Hepatic stellate cell (primary cell): Measurements from ENCODE around the gene DDIAS.
"Not testable (repeated sequence)": the region's sequence is repeated elsewhere in the genome, so short reads cannot be mapped to it uniquely, and the experiment has no call there.

ENCODE experiments used
- DNase-seq: peaks from one replicate; pipeline ENCODE4 v3.0.0; 2011; ENCODE audit warnings: low spot score

Gene DDIAS

GRCh38 chr11:82889133-82890001 is 12.2 kb upstream of the DDIAS start:
- no peak for DNase-seq

DNA sequence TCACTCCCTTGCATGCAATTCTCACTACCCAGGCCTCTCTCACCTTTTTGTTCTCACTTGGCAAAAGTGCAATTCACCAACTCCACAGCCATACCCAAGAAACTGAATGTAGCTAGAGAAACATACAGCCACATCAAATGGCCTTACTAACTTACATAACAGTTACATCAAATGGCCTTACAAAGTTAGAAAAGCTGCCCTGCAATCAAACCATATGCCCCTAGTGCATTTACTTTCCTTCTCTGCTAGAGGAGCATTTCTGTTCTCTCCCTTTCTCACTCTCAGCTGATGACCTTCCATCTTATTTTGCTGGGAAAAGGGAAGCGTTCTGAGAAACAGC is 11.6 kb upstream of the DDIAS start:
- DNase-seq: no peak

GRCh38 chr11:82890936-82891335 is 10.6 kb upstream of the DDIAS start:
- no peak for DNase-seq

- DNase-seq: no peak
Observed at GRCh38 chr11:82892611-82893169, 8.8 kb upstream of the DDIAS start.

DNA sequence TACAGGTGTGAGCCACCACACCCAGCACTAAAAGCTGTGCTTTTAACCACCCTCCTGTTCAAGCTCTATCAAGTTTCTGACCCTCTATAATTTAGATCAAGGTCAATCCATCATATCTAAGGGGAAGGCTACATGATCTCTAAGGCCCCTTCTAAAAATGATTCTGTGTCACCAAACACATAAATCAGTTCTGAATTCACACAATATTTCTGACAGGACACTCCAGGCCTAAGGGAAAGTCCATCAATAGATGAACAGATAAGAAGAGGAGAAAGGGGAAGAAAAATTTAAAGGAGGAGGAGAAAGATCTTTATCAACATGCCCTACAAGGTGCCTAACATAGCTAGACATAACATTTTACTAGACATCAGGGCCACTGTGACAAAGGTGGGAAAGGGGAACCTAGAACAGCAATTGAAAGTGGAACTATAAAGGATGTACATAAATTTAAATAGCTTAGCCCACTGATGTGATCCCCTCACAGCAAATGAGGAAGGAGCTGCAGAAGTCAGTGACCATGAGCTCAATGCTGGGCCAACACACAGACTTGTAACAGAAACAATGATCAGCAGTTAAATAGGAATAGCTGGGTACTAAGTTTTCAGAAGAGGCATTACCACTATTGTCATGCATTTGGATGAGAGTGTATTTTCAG is 6.0 kb upstream of the DDIAS start:
- no peak for DNase-seq

DNA sequence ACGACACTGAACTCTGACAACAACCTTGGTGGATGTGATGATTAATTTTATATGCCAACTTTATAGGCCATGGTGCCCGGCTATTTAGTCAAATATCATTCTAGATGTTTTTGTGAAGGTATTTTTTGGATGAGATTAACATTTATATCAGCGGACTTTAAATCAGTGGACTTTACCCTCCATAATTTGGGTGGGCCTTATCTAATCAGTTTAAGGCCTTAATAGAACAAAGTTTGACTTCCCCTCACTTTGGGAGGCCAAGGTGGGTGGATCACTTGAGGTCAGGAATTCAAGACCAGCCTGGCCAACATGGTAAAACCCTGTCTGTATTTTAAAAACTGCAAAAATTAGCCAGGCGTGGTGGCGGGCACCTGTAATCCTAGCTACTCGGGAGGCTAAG is 5.4 kb upstream of the DDIAS start:
- no peak for DNase-seq

DNA sequence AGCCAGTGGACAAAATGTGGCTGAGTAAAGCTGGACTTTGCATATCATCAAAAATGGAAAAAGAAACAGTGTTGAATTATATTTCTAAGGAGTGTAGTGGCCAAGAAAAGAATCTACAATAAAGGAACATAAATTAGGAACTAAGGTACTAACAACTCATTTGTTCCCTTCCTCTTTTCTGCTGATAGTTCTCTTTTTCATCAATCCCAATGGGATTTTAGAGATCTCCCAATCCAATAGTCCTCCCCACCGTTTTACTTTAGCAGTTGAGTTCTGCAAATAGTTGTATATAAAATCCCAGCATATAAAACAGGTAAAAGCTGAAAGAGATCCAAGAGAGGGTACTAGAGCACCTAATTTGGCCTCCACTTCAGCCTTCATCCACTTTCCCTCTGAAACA is 3.3 kb upstream of the DDIAS start:
- no peak for DNase-seq

GRCh38 chr11:82899186-82899820 is 2.2 kb upstream of the DDIAS start:
- no peak for DNase-seq

GRCh38 chr11:82899957-82900276 is 1.6 kb upstream of the DDIAS start:
- no peak for DNase-seq

- peak; percentile 88 for DNase-seq
Observed at GRCh38 chr11:82900277-82901164, 1.0 kb upstream of the DDIAS start, which contains the start of gene PRCP. PRCP (minus strand) TSS chr11:82900430; CDS start chr11:82900402, 28 bp downstream.

GRCh38 chr11:82901922-82902485 is 468 bp downstream of the DDIAS start:
- no peak for DNase-seq

DNA sequence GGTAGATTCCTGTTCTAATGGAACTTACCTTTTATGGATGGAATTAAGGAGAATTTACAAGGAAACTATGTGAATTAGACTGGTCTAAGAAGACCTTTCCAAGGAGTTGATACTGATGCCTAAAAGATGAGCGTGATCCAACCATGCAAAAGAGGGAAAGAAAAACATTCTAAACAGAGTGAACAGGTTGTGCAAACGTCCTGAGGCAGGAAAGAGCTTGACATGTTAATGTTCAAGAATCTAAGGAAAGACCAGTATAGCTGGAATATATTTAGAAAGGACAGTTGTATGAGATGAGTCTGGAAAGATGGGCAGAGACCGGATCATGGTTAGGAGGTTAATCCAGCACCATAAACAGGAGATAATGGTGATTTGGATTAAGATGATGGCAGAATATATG is 1.3 kb downstream of the DDIAS start:
- no peak for DNase-seq

GRCh38 chr11:82903843-82904586 is 2.5 kb downstream of the DDIAS start:
- no peak for DNase-seq

DNA sequence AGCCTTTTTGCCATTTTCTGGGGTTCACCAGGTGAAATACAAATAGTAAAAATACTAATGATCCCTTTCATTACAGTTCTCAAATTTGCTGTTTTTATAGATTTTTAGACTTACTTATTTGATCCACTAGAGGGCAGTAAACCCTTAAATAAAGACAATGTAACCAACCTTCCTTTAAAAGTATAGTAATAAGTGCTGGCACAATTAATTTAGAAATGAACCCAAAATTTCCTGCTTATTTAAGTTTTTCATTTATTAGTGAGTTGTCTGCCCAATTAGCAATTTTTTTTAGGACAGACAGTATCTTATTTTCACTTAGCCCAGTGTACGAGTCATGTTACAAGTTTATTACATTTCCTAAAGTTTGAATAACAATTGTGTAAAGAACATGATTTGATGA is 4.7 kb downstream of the DDIAS start:
- no peak for DNase-seq

DNA sequence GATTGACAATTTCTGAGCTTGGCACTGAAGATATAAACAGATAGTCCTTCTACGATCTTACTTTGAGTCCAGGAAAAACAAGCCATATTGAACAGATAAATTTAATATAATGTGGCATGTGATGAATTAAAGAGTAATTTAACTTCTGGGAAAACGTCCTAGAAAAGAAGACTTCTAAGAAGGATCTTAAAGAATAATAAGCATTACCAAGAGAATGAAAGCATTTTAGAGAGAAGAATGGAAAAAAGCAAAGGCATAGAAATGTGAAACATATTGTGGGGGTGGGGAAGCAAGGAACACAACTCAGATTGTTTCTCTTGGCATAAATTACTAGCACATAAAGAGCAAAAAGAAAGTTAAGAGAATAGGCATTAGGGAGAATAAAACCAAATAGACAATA is 5.4 kb downstream of the DDIAS start:
- DNase-seq: no peak

GRCh38 chr11:82907371-82907770 is 5.8 kb downstream of the DDIAS start:
- no peak for DNase-seq

GRCh38 chr11:82908311-82908710 is 6.8 kb downstream of the DDIAS start:
- no peak for DNase-seq

DNA sequence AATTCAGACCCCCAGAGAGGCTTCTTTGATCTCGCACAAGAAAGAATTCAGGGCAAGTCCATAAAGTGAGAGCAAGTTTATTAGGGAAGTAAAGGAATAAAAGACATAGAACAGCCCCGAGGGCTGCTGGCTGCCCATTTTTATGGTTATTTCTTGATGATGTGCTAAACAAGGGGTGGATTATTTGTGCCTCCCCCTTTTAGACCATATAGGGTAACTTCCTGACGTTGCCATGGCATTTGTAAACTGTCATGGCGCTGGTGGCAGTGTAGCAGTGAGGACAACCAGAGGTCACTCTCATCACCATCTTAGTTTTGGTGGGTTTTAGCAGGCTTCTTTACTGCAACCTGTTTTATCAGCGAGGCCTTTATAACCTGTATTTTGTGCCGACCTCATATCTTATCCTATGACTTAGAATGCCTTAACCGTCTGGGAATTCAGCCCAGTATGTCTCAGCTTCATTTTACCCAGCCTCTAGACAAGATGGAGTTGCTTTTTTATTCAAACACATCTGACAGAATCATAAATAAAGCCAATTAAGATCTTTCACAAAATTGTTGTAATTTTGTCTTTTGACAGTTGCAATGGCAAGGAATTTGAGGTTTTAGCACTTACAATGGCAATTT is 7.6 kb downstream of the DDIAS start:
- DNase-seq: no peak

- DNase-seq: not testable (repeated sequence)
Observed at GRCh38 chr11:82919786-82920185, 18.2 kb downstream of the DDIAS start.

DNA sequence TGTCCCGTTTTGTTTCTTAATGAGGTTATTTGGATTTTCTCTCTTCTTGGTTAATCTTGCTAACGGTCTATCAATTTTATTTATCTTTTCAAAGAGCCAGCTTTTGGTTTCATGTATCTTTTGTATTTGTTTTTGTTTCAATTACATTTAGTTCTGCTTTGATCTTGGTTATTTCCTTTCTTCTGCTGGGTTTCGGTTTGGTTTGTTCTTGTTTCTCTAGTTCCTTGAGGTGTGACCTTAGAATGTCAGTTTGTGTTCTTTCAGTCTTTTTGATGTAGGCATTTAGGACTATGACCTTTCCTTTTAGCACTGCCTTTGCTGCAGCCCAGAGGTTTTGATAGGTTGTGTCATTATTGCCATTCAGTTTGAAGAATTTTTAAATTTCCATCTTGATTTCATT is 18.7 kb downstream of the DDIAS start:
- not testable (repeated sequence) for DNase-seq
